Calu3 (cell line): Measurements from ENCODE around the gene TPRX2. TPM values are rescaled to one million over a fixed set of nuclear protein-coding genes. Genes with fewer than 3 reads are reported as not detected.

Experiments used
- BruUV-seq: library from RNA; stranded (reverse); fragments of 400-500 nt; replicated peaks from 2 replicates; lab custom pipeline; 2021; lab: Mats Ljungman, UMichigan
- CTCF ChIA-PET: fragments of 300-600 bp; sonication (Branson Sonifier 250); formaldehyde crosslinking; loops from one replicate; lab custom pipeline; 2022; ENCODE audit warnings: antibody characterized with exemption; lab: Charles Lee
- DNase-seq: peaks from one replicate; pipeline ENCODE4 v3.0.0; 2022
- H3K27ac Mint-ChIP-seq: one replicate; pipeline ENCODE4 v1.8.0; 2022; ENCODE audit warnings: mixed read lengths; ENCODE audit not compliant: unreplicated experiment
- H3K27me3 Mint-ChIP-seq: one replicate; pipeline ENCODE4 v1.8.0; 2022; ENCODE audit warnings: mixed read lengths; ENCODE audit not compliant: unreplicated experiment
- H3K36me3 Mint-ChIP-seq: one replicate; pipeline ENCODE4 v1.8.0; 2022; ENCODE audit warnings: mild to moderate bottlenecking, moderate library complexity, mixed read lengths; ENCODE audit not compliant: insufficient read depth, unreplicated experiment
- H3K4me1 Mint-ChIP-seq: one replicate; pipeline ENCODE4 v1.8.0; 2022; ENCODE audit warnings: mild to moderate bottlenecking, low read depth, mixed read lengths; ENCODE audit not compliant: unreplicated experiment
- H3K4me3 Mint-ChIP-seq: one replicate; pipeline ENCODE4 v1.8.0; 2022; ENCODE audit warnings: mild to moderate bottlenecking, low read depth, moderate library complexity, mixed read lengths; ENCODE audit not compliant: unreplicated experiment
- H3K9me3 Mint-ChIP-seq: one replicate; pipeline ENCODE4 v1.8.0; 2022; ENCODE audit warnings: low read depth, mixed read lengths; ENCODE audit not compliant: unreplicated experiment
- intact Hi-C: fragments of 100-400 bp; cut with micrococcal nuclease; formaldehyde crosslinking; loops from one replicate; pipeline ENCODE4 v1.10.0; 2022; ENCODE audit not compliant: unreplicated experiment
- total RNA-seq: library from RNA; stranded (reverse); gene quantifications from 2 replicates; pipeline ENCODE4 v1.2.3, GENCODE V29; 2022
- TF ChIP-seq, protein P1 (sequence below): fragments of 200-600 bp; IDR thresholded peaks from one replicate; pipeline ENCODE4 v1.8.0; 2022; ENCODE audit warnings: antibody characterized with exemption; ENCODE audit not compliant: unreplicated experiment

TPRX2 gene
- total RNA-seq, 1 experiment from 2014 or later: not detected

DNA sequence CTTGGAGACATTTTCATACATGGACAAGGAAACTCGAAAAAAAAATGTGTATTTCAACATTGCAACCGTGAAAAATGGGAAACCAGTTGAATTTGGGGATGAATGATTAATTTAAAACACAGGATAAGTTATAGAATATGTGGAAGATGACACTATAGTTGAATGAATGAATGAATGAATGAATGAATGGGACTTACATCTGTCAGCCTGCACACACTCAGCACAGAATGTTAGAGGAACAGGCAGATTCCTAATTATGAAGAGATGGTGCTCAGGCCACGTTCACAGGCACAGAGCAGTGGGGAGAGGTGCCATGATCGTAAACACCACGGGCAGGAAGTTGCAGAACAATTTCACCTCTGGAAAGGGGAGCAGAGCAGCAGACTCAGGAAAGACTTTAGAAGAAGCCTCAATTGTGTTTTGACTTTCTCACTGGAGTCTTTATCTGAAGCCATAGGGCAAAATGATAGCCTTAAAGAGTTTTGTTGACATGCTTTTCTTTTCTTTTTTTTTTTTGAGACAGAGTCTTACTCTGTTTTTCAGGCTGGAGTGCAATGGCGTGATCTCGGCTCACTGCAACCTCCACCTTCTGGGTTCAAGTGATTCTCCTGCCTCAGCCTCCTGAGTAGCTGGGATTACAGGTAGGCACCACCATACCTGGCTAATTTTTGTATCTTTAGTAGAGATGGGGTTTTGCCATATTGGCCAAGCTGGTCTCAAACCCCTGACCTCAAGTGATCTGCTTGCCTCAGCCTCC is 32.0 kb downstream of the TPRX2 start:
- no TSS peak for BruUV-seq
- peaks cover under 1% of the 10 kb centered on the region for H3K4me1 Mint-ChIP-seq
- H3K36me3 Mint-ChIP-seq: no peaks in the 10 kb centered on the region
- H3K27me3 Mint-ChIP-seq: peaks cover 9% of the 10 kb centered on the region
- peaks cover 3% of the 10 kb centered on the region for H3K9me3 Mint-ChIP-seq
- H3K27ac Mint-ChIP-seq: no peak overlapping the region
- DNase-seq: no peak
- TF ChIP-seq, protein P1, sequence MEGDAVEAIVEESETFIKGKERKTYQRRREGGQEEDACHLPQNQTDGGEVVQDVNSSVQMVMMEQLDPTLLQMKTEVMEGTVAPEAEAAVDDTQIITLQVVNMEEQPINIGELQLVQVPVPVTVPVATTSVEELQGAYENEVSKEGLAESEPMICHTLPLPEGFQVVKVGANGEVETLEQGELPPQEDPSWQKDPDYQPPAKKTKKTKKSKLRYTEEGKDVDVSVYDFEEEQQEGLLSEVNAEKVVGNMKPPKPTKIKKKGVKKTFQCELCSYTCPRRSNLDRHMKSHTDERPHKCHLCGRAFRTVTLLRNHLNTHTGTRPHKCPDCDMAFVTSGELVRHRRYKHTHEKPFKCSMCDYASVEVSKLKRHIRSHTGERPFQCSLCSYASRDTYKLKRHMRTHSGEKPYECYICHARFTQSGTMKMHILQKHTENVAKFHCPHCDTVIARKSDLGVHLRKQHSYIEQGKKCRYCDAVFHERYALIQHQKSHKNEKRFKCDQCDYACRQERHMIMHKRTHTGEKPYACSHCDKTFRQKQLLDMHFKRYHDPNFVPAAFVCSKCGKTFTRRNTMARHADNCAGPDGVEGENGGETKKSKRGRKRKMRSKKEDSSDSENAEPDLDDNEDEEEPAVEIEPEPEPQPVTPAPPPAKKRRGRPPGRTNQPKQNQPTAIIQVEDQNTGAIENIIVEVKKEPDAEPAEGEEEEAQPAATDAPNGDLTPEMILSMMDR: no peak
- CTCF ChIA-PET: no interaction called here
- H3K4me3 Mint-ChIP-seq: no peak overlapping the region
- intact Hi-C loops: no loop called here

DNA sequence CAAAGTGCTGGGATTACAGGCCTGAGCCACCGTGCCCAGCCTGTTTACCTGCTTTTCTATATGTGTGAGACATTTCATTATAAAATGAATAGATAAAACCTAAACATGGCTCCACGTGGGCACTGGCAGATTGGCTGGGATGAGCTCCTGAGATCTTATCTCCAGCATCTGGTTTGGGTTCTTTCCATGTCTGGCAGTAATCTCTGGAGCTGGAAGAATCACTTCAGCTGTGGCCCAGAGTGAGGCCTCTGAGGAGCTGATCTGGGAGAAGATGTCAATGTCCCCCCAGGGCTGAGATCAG is 32.5 kb downstream of the TPRX2 start:
- no peak overlapping the region for H3K27ac Mint-ChIP-seq
- H3K27me3 Mint-ChIP-seq: peaks cover 4% of the 10 kb centered on the region
- intact Hi-C loops: no loop called here
- H3K36me3 Mint-ChIP-seq: no peaks in the 10 kb centered on the region
- no peaks in the 10 kb centered on the region for H3K4me1 Mint-ChIP-seq
- no peak for DNase-seq
- TF ChIP-seq, protein P1: no peak
- no peak overlapping the region for H3K4me3 Mint-ChIP-seq
- CTCF ChIA-PET: no interaction called here
- H3K9me3 Mint-ChIP-seq: peaks cover 3% of the 10 kb centered on the region
- no TSS peak for BruUV-seq

DNA sequence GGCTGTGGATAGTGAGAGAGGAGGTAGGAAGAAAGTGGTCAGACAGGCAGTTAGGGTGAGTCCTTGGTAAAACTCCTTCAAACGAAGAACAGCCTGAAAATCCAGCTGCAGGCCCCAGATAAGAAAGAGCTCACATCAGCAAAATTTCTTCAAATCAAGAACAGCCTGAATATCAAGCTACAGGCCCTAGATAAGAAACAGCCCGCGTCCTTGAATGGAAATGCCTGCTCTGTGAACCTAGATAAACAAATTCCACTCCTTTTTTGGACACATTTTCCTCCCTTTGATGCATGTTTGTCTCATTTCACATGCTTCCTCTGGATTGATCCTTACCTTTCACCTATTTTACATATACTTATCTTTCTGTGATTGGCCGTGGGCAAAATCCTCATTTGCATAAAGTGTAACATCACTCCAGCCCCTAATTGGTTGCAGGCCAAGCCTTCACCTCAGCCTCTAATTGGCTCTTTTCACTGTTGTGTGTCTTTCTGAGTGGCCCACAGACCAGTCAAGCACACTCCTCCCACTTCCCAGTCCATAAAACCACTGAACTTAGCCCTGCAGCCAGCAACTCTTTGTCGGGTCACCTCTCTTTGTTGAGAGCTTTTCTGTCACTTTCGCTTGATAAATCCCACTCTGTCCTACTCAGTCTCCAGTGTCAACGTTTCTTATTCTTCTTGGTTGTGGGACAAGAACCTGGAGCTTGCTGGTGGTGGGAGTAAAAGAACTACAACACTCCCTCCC is 33.1 kb downstream of the TPRX2 start:
- intact Hi-C loops: no loop called here
- DNase-seq: no peak
- TF ChIP-seq, protein P1: no peak
- Mint-ChIP-seq H3K36me3 (no peaks in the 10 kb centered on the region), H3K4me3 (no peak overlapping the region), H3K9me3 (peaks cover 3% of the 10 kb centered on the region), H3K27me3 (no peaks in the 10 kb centered on the region), H3K4me1 (no peaks in the 10 kb centered on the region), H3K27ac (no peak overlapping the region)
- CTCF ChIA-PET: no interaction called here
- no TSS peak for BruUV-seq

DNA sequence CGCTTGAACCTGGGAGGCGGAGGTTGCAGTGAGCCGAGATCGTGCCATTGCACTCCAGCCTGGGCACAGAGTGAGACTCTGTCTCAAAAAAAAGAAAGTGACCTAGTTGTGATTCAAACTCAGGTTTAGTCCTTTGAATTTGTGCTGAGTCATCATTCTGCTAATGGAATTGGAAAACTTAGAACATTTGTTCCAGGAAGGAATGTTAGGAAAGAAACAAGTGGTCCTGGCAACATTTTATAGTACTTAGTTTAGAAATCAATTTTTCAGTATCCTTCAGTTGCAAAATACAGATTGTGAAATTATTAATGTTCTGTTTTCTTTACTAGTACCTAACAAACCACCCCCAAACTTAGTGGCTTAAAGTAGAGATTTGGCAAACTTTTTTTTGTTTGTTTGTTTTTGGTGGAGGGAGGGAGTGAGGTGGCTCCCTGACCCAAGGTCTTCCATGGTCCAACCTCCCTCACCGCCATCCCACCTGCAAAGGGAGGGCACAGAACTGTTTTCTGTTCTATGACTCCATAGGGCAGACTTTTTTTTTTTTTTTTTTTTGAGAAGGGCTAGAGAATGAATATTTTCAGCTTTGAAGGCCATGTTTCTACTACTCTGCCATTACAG is 36.2 kb downstream of the TPRX2 start:
- no peak for DNase-seq
- H3K27ac Mint-ChIP-seq: no peak overlapping the region
- peaks cover 10% of the 10 kb centered on the region for H3K27me3 Mint-ChIP-seq
- H3K4me1 Mint-ChIP-seq: no peaks in the 10 kb centered on the region
- no peaks in the 10 kb centered on the region for H3K36me3 Mint-ChIP-seq
- H3K9me3 Mint-ChIP-seq: peaks cover 3% of the 10 kb centered on the region
- H3K4me3 Mint-ChIP-seq: no peak overlapping the region
- CTCF ChIA-PET: no interaction called here
- intact Hi-C loops: no loop called here
- TF ChIP-seq, protein P1: no peak
- BruUV-seq: no TSS peak
